PC-9 (cell line): ENCODE measurements around the gene DLG3.

Source experiments
- CTCF ChIP-seq: fragments of 200-600 bp; sonication (generic); conservative IDR thresholded peaks from 2 replicates; pipeline ENCODE4 v1.6.1; 2017; ENCODE audit warnings: mixed run types, antibody characterized with exemption, mild to moderate bottlenecking, moderate library complexity
- EZH2 ChIP-seq: fragments of 200-600 bp; sonication (generic); IDR thresholded peaks from 2 replicates; pipeline ENCODE4 v1.8.0; 2017; ENCODE audit warnings: antibody characterized with exemption, low read depth

GRCh38 chrX:70444946-70445656 is 466 bp downstream of the DLG3 start:
- no peak for TF ChIP-seq CTCF
- TF ChIP-seq EZH2: no peak
